Muscle of arm (tissue), 14 donors: ENCODE results near the gene USF3. TPM values are rescaled to one million over a fixed set of nuclear protein-coding genes. Genes with fewer than 3 reads are reported as not detected.

Experiments used
- DNase-seq: peaks from one replicate; pipeline ENCODE4 v3.0.0-alpha.2; 2013
- long read RNA-seq, 11 donors: transcript quantifications; one replicate each; lab custom pipeline, GENCODE V29; 2026
- polyA plus RNA-seq, 12 donors: library from polyadenylated mRNA; unstranded; fragments of 120-200 nt; gene quantifications; one replicate each; pipeline ENCODE4 v1.2.1, GENCODE V29; 2013; ENCODE audit not compliant: insufficient read length in 12 of 12

The USF3 gene, protein sequence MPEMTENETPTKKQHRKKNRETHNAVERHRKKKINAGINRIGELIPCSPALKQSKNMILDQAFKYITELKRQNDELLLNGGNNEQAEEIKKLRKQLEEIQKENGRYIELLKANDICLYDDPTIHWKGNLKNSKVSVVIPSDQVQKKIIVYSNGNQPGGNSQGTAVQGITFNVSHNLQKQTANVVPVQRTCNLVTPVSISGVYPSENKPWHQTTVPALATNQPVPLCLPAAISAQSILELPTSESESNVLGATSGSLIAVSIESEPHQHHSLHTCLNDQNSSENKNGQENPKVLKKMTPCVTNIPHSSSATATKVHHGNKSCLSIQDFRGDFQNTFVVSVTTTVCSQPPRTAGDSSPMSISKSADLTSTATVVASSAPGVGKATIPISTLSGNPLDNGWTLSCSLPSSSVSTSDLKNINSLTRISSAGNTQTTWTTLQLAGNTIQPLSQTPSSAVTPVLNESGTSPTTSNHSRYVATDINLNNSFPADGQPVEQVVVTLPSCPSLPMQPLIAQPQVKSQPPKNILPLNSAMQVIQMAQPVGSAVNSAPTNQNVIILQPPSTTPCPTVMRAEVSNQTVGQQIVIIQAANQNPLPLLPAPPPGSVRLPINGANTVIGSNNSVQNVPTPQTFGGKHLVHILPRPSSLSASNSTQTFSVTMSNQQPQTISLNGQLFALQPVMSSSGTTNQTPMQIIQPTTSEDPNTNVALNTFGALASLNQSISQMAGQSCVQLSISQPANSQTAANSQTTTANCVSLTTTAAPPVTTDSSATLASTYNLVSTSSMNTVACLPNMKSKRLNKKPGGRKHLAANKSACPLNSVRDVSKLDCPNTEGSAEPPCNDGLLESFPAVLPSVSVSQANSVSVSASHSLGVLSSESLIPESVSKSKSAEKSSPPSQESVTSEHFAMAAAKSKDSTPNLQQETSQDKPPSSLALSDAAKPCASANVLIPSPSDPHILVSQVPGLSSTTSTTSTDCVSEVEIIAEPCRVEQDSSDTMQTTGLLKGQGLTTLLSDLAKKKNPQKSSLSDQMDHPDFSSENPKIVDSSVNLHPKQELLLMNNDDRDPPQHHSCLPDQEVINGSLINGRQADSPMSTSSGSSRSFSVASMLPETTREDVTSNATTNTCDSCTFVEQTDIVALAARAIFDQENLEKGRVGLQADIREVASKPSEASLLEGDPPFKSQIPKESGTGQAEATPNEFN (N-terminal part only)
- polyA plus RNA-seq: 10 to 100 TPM in 11 of 12 donors, not detected in 1; 13.0 to 25.2 (median 19.7) TPM
- long read RNA-seq, donor 1, full-length matches to known transcripts: 9 of 9 reads
- long read RNA-seq, donor 1, partial matches to known transcripts: 0 of 9 reads
- long read RNA-seq, donor 1, other reads (novel, unspliced or antisense): 0 of 9 reads
- long read RNA-seq, donor 2, full-length matches to known transcripts: 4 of 4 reads
- long read RNA-seq, donor 2, partial matches to known transcripts: 0 of 4 reads
- long read RNA-seq, donor 2, other reads (novel, unspliced or antisense): 0 of 4 reads
- long read RNA-seq, donor 3, full-length matches to known transcripts: 4 of 4 reads
- long read RNA-seq, donor 3, partial matches to known transcripts: 0 of 4 reads
- long read RNA-seq, donor 3, other reads (novel, unspliced or antisense): 0 of 4 reads
- long read RNA-seq, donor 4, full-length matches to known transcripts: 4 of 4 reads
- long read RNA-seq, donor 4, partial matches to known transcripts: 0 of 4 reads
- long read RNA-seq, donor 4, other reads (novel, unspliced or antisense): 0 of 4 reads
- long read RNA-seq, donor 5, full-length matches to known transcripts: 8 of 24 reads
- long read RNA-seq, donor 5, partial matches to known transcripts: 16 of 24 reads
- long read RNA-seq, donor 5, other reads (novel, unspliced or antisense): 0 of 24 reads
- long read RNA-seq, donor 6, full-length matches to known transcripts: 2 of 13 reads
- long read RNA-seq, donor 6, partial matches to known transcripts: 11 of 13 reads
- long read RNA-seq, donor 6, other reads (novel, unspliced or antisense): 0 of 13 reads
- long read RNA-seq, donor 7, full-length matches to known transcripts: 2 of 9 reads
- long read RNA-seq, donor 7, partial matches to known transcripts: 7 of 9 reads
- long read RNA-seq, donor 7, other reads (novel, unspliced or antisense): 0 of 9 reads
- long read RNA-seq, donor 8, full-length matches to known transcripts: 5 of 28 reads
- long read RNA-seq, donor 8, partial matches to known transcripts: 23 of 28 reads
- long read RNA-seq, donor 8, other reads (novel, unspliced or antisense): 0 of 28 reads
- long read RNA-seq, donor 9, full-length matches to known transcripts: 1 of 1 reads
- long read RNA-seq, donor 9, partial matches to known transcripts: 0 of 1 reads
- long read RNA-seq, donor 9, other reads (novel, unspliced or antisense): 0 of 1 reads
- long read RNA-seq, donor 10, full-length matches to known transcripts: 5 of 5 reads
- long read RNA-seq, donor 10, partial matches to known transcripts: 0 of 5 reads
- long read RNA-seq, donor 10, other reads (novel, unspliced or antisense): 0 of 5 reads
- long read RNA-seq, donor 11, full-length matches to known transcripts: 3 of 3 reads
- long read RNA-seq, donor 11, partial matches to known transcripts: 0 of 3 reads
- long read RNA-seq, donor 11, other reads (novel, unspliced or antisense): 0 of 3 reads

DNA sequence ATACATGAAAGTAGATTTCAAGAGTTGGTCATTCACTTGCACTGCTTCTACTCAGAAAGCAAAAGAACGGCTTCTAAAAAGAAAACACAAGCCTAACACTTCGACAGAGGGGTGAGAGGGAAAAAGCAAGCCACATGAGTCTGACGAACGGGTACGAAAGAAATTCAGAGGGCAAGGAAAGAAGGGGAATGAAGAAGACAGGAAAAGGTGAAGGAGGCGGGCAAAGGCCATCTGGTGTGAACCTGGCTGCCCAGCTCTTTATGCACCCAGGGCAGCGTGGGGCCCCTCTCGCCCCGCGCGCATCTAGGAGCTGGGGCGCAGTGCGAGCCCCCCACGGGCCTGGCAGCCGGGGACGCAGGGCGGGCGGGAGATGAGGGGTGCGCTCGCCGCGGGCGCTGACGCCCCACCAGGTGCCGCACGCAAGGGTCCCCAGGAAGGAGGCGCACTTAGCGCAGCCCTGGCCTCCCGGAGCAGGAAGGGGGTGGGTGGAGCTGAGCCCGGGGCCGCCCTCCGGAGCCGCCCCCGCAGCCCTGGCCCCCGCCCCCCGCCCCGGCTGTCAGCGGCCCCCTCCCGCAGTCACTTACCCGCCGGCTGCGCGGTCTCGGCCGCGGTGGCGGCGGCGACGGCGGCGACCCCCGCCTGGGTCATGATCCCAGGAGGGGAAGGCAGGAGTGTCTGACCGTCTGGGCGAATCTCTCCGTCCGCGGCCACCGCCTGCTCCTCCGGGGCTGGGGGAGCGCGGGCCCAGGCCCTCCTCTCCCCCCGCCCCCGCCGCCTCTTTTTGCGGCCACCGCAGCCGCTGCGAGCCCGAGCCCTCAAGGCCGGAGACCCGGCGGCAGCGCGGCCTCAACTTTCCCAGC is at the start of gene USF3:
Gene USF3 (minus strand): TSS at position 857 of the 860 bp plus-strand sequence. CDS start 21,764 bp downstream, outside the sequence.
- peak; percentile 74 for DNase-seq

- peak; percentile 95 for DNase-seq
Measured at GRCh38 chr3:113745756-113746547, 49.5 kb upstream of the USF3 start, which contains the start of gene NAA50. Gene NAA50 (minus strand): TSS chr3:113746249. CDS start chr3:113745949, 300 bp downstream.

DNA sequence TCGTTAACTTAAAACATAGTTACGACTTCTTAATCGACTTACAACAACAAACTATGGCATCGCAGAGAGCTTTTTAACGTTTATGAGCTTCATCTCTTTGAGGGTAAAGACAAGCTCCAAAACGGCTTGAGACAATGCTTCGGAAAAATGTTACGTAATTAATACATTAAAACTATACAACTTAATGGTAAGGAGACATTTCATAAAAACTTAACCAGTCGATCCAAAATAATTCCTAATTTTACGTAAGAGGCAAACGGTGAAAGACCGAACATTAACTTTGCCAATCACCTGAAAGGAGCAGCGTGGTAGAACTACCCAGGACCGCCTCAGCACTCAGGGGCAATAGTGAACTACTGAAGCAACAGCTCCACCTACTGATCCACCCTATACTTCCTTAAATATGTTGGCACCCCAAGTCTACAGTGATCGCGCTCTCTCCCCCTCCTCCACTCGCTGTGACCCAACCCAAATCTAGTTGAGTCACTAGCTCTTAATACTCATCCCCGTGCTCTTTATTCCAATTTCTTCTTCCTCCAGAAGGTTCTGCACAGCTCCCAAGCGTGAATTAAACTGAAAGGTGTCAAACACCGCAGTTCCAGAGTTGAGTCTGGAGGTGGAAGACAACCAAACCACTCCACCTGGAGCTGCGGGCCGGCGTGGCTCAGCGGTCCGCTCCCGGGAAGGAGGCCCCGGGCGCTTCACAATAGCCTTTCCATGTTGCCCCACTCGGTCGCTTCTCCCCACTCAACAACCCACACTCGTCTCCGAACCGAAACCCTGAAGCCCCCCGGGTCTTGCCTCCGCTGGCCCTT is 48.7 kb upstream of the USF3 start:
- peak; percentile 87 for DNase-seq

GRCh38 chr3:113743006-113743630 is 46.7 kb upstream of the USF3 start:
- DNase-seq: no peak

DNA sequence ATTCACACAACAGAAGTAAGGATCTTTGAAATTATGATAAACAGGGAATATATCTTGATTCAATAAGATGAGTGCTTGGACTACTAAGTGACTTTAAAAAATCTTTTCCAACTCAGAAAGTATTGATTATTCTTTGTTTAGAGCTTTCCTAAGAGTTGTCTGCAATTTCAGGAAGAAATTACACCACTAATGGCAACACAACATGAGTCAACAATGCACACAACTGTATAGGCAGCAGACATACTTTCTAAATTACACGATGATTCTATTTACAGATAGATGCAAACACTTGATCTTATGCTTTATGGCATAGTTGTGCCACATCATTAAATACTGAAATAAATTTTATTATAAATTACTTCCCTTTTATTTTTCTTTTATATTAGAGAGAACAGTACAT is 45.2 kb upstream of the USF3 start:
- DNase-seq: no peak

- DNase-seq: no peak
Measured at GRCh38 chr3:113741086-113741485, 44.6 kb upstream of the USF3 start.

DNA sequence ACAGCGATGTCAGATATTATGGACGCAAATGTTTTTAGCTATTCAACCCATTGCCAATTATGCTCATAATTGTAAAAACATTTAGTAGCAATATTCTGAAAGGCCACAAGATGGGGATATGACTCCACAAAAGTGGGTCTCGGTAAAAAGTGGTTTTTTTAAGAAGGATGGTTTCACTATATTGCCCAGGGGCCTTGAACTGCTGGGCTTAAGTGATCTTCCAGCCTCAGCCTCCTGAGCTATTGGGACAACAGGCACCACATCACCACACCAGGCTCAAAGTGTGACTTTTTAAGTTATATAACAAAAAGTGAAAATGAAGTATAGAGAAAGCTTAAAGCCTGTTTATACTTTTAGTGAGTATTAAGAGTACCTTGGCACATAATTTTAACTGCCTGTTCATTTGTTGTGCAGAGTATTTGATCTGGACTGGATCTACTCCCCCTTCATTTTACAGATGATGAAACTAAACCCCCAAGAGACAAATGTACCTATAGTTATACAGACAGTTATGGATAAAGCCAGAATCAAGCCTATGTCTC is 40.2 kb upstream of the USF3 start:
- peak; percentile 79 for DNase-seq

DNA sequence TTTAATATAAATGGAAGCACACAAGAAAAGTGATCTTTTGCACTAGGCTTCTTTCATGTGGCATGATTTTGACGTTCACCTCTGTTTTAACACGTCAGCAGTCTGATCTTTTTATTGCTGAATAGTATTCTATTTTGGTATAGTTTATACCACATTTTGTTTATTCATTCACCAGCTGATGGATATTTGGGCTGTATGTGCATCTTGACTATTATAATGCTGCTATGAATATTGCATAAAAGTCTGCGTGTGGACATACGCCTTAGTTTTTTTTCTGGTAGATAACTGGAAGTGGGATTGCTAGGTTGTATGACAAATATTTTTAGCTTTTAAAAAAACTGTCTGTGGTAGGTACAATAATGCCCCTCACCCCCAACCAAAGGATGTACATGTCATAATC is 35.3 kb upstream of the USF3 start:
- no peak for DNase-seq

GRCh38 chr3:113730550-113730949 is 34.1 kb upstream of the USF3 start:
- DNase-seq: no peak

GRCh38 chr3:113728661-113729060 is 32.2 kb upstream of the USF3 start:
- no peak for DNase-seq

DNA sequence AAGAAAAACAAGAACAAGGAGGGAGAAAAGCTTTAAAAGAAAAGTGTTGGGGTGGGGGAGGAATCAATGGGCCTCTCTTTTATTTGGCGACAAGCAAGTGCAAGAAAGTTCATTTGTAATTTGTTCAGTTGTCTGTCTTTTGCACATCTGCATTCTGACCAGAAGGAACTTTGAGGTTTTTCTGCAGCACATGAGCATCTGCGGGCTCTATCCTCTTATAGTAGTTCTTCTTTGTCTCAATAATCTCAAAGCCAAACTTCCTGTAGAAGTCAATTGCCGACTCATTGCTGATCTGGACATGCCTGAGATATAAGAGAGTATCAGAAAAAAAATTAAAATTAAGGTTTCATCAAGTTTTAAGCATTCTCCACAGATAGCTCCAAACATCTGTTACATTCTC is 25.2 kb upstream of the USF3 start:
- no peak for DNase-seq

- no peak for DNase-seq
Measured at GRCh38 chr3:113719758-113720157, 23.3 kb upstream of the USF3 start.

DNA sequence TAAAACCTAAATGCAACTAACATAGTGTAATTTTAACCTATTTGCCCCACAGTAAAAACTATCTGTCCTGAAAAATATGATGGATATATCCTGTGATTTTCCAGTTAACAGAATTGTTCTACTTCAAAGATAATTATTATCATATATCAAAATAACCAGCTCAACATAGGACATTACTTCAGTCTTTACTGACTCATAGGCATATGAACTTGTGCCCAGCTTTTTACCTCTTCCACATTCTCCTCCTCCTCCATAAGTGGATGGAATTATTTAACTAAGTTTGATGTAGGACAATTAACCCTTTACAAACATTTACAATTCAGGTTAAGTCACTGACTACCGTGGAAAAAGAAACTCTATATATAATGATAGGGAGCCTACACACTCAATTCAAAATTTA is 22.9 kb upstream of the USF3 start:
- no peak for DNase-seq

- no peak for DNase-seq
Measured at GRCh38 chr3:113717818-113718217, 21.4 kb upstream of the USF3 start.

DNA sequence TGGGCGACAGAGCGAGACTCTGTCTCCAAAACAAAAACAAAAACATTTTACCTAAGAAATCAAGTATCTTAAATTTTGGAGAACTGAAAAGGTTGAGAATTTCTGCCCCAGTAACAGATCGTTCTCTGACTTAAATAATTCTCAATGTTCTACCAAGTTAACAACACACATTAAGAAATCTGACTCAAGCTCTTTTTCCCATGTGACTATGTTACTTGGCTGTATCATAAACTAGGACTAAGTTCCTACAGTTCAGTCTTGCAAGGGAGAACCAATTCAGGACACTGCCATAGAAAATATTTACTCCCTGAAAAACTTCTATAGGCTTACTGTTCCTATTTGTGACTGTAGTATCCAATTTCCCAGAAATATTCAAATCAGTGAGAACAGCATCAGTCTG is 20.9 kb upstream of the USF3 start:
- DNase-seq: no peak
